Skeletal muscle tissue (tissue), 4 donors: Measurements from ENCODE around the gene SAP30L. TPM values are rescaled to one million over a fixed set of nuclear protein-coding genes. Genes with fewer than 3 reads are reported as not detected.

Experiments used
- H3K27ac ChIP-seq: one replicate; pipeline ENCODE4 v1.7.0; 2013; ENCODE audit warnings: mild to moderate bottlenecking, low read depth, low read length, inconsistent platforms
- H3K27me3 ChIP-seq, 3 donors: one replicate each; pipeline ENCODE4 v1.7.0; 2013; ENCODE audit warnings: low read length in 3 of 3; ENCODE audit not compliant: control insufficient read depth in 3 of 3, insufficient read depth in 3 of 3
- H3K36me3 ChIP-seq, 3 donors: one replicate each; pipeline ENCODE4 v1.7.0; 2013; ENCODE audit warnings: low read length in 3 of 3; ENCODE audit not compliant: control insufficient read depth in 3 of 3, insufficient read depth in 3 of 3
- H3K4me1 ChIP-seq, 3 donors: one replicate each; pipeline ENCODE4 v1.7.0; 2013; ENCODE audit warnings: low read length in 3 of 3, mild to moderate bottlenecking in 3 of 3; ENCODE audit not compliant: control insufficient read depth in 3 of 3, insufficient read depth in 3 of 3
- H3K4me3 ChIP-seq, 3 donors: one replicate each; pipeline ENCODE4 v1.7.0; 2013; ENCODE audit warnings: low read length in 3 of 3
- H3K9ac ChIP-seq, 3 donors: one replicate each; pipeline ENCODE4 v1.7.0; 2013; ENCODE audit warnings: low read length in 3 of 3, mild to moderate bottlenecking in 3 of 3, moderate library complexity in 2 of 3, low read depth in 1 of 3
- H3K9me3 ChIP-seq, 3 donors: one replicate each; pipeline ENCODE4 v1.7.0; 2013; ENCODE audit warnings: low read length in 3 of 3; ENCODE audit not compliant: control insufficient read depth in 3 of 3
- total RNA-seq: library from RNA; depleted of rRNA; stranded (reverse); fragments of >200 nt; gene quantifications from one replicate; pipeline ENCODE4 v1.2.3, GENCODE V29; 2014
- donor health status: Osteomylitis.

The SAP30L gene
- total RNA-seq, 1 donor from 2014 or later, result 13.0 TPM

GRCh38 chr5:154484393-154485095 is 38.7 kb downstream of the SAP30L start:
- Histone ChIP-seq H3K4me3 (no peak overlapping the region), H3K4me1 (peaks cover 7 to 14% (median 8%) of the 10 kb centered on the region in 3 donors), H3K9ac (no peak overlapping the region), H3K27ac (no peak overlapping the region), H3K27me3 (peaks cover 86 to 92% (median 89%) of the 10 kb centered on the region in 3 donors), H3K9me3 (no peaks in the 10 kb centered on the region), H3K36me3 (no peaks in the 10 kb centered on the region)

GRCh38 chr5:154485096-154485491 is 39.3 kb downstream of the SAP30L start:
- H3K27me3 ChIP-seq, result peaks cover 84 to 90% (median 89%) of the 10 kb centered on the region in 3 donors

GRCh38 chr5:154485850-154486426 is 40.1 kb downstream of the SAP30L start:
- H3K9ac ChIP-seq, result no peak overlapping the region
- H3K27me3 ChIP-seq, result peaks cover 76 to 86% (median 81%) of the 10 kb centered on the region in 3 donors
- H3K27ac ChIP-seq, result no peak overlapping the region
- no peak overlapping the region for H3K4me3 ChIP-seq
- no peaks in the 10 kb centered on the region for H3K36me3 ChIP-seq
- H3K4me1 ChIP-seq, result peaks cover 7 to 12% (median 8%) of the 10 kb centered on the region in 3 donors
- H3K9me3 ChIP-seq, result no peaks in the 10 kb centered on the region

More at GRCh38 chr5:154485096-154485491, 39.3 kb downstream of the SAP30L start:
- Histone ChIP-seq H3K4me1 (peaks cover 7 to 12% (median 8%) of the 10 kb centered on the region in 3 donors), H3K9ac (no peak overlapping the region), H3K27ac (no peak overlapping the region), H3K4me3 (no peak overlapping the region), H3K9me3 (no peaks in the 10 kb centered on the region), H3K36me3 (no peaks in the 10 kb centered on the region)

GRCh38 chr5:154486427-154486866 is 40.6 kb downstream of the SAP30L start:
- Histone ChIP-seq H3K4me3 (no peak overlapping the region), H3K27ac (no peak overlapping the region), H3K9me3 (no peaks in the 10 kb centered on the region), H3K27me3 (peaks cover 71 to 81% (median 76%) of the 10 kb centered on the region in 3 donors), H3K9ac (no peak overlapping the region), H3K36me3 (no peaks in the 10 kb centered on the region), H3K4me1 (peaks cover 7 to 12% (median 8%) of the 10 kb centered on the region in 3 donors)

- Histone ChIP-seq H3K9me3 (no peaks in the 10 kb centered on the region), H3K4me3 (no peak overlapping the region), H3K36me3 (no peaks in the 10 kb centered on the region), H3K4me1 (peaks cover 7 to 12% (median 8%) of the 10 kb centered on the region in 3 donors), H3K27me3 (peaks cover 66 to 75% (median 70%) of the 10 kb centered on the region in 3 donors), H3K27ac (no peak overlapping the region), H3K9ac (no peak overlapping the region)
Observed at GRCh38 chr5:154487541-154487940, 41.7 kb downstream of the SAP30L start.

- Histone ChIP-seq H3K9ac (no peak overlapping the region), H3K36me3 (no peaks in the 10 kb centered on the region), H3K9me3 (no peaks in the 10 kb centered on the region), H3K27me3 (peaks cover 33 to 49% (median 41%) of the 10 kb centered on the region in 3 donors), H3K4me1 (no peaks in the 10 kb centered on the region), H3K27ac (no peak overlapping the region), H3K4me3 (no peak overlapping the region)
Observed at GRCh38 chr5:154491941-154492340, 46.1 kb downstream of the SAP30L start.

GRCh38 chr5:154493274-154493673 is 47.5 kb downstream of the SAP30L start:
- no peak overlapping the region for H3K9ac ChIP-seq
- H3K36me3 ChIP-seq, result no peaks in the 10 kb centered on the region
- H3K9me3 ChIP-seq, result no peaks in the 10 kb centered on the region
- peaks cover 24 to 44% (median 31%) of the 10 kb centered on the region in 3 donors for H3K27me3 ChIP-seq
- H3K27ac ChIP-seq, result no peak overlapping the region
- H3K4me3 ChIP-seq, result no peak overlapping the region
- no peaks in the 10 kb centered on the region for H3K4me1 ChIP-seq

- Histone ChIP-seq H3K36me3 (no peaks in the 10 kb centered on the region), H3K9ac (no peak overlapping the region), H3K4me1 (no peaks in the 10 kb centered on the region), H3K4me3 (no peak overlapping the region), H3K27me3 (peaks cover 21 to 38% (median 28%) of the 10 kb centered on the region in 3 donors), H3K9me3 (no peaks in the 10 kb centered on the region), H3K27ac (no peak overlapping the region)
Observed at GRCh38 chr5:154494036-154494435, 48.2 kb downstream of the SAP30L start.

- peaks cover 13 to 23% (median 15%) of the 10 kb centered on the region in 3 donors for H3K27me3 ChIP-seq
- H3K4me1 ChIP-seq, result no peaks in the 10 kb centered on the region
- no peak overlapping the region for H3K27ac ChIP-seq
- H3K9ac ChIP-seq, result no peak overlapping the region
- no peak overlapping the region for H3K4me3 ChIP-seq
- H3K36me3 ChIP-seq, result no peaks in the 10 kb centered on the region
- no peaks in the 10 kb centered on the region for H3K9me3 ChIP-seq
Observed at GRCh38 chr5:154498591-154498990, 52.8 kb downstream of the SAP30L start.

GRCh38 chr5:154498994-154499393 is 53.2 kb downstream of the SAP30L start:
- H3K9ac ChIP-seq, result no peak overlapping the region
- no peaks in the 10 kb centered on the region for H3K9me3 ChIP-seq
- H3K27me3 ChIP-seq, result peaks cover 11 to 21% (median 12%) of the 10 kb centered on the region in 3 donors
- H3K36me3 ChIP-seq, result no peaks in the 10 kb centered on the region
- no peaks in the 10 kb centered on the region for H3K4me1 ChIP-seq
- H3K27ac ChIP-seq, result no peak overlapping the region
- H3K4me3 ChIP-seq, result no peak overlapping the region
